Placental epithelial cell (primary cell): ENCODE data around the gene KRT20. TPM values are rescaled to one million over a fixed set of nuclear protein-coding genes. Genes with fewer than 3 reads are reported as not detected.

ENCODE experiments used
- total RNA-seq: library from RNA; depleted of rRNA; stranded (reverse); fragments of >200 nt; gene quantifications from 2 replicates; pipeline ENCODE4 v1.2.3, GENCODE V29; 2012

The KRT20 gene
- not detected in 2 replicates for total RNA-seq

DNA sequence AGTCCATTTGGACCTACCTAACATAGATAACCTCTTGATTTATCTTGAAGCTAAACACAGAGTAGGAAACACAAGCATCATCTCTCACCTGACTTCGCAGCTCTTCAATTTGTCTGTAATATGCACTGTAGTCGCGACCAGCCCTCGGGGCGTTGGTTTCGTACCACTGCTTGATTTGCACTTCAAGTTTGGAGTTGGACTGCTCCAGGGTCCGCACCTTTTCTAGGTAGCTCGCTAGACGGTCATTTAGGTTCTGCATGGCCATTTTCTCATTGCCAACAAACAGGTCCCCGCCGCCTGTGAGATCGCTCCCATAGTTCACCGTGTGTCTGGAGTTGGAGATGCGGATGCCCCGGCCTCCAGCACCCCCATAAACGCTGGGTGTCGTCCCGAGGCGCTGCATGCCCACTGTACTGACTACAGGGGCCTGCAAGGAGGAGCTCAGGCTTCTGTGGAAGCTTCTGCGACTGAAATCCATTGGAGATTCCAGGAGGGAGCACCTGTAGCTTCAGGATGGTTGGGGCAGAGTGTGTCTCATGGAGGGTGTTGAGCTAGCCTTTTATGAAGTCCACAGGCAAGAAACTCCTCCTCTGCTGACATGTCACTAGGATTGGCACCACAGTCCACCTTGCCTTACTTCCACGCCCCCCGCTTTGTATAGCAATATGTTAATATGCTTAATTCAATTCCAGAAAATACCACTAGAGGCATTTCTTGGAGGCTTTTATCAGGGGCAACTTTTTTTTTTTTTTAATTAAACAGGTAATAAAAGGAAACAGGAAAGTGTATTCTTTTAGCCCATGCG is at the start of gene KRT20:
KRT20 (minus strand) TSS at position 535 of the 805 bp plus-strand sequence; CDS start at position 478, 57 bp downstream.

DNA sequence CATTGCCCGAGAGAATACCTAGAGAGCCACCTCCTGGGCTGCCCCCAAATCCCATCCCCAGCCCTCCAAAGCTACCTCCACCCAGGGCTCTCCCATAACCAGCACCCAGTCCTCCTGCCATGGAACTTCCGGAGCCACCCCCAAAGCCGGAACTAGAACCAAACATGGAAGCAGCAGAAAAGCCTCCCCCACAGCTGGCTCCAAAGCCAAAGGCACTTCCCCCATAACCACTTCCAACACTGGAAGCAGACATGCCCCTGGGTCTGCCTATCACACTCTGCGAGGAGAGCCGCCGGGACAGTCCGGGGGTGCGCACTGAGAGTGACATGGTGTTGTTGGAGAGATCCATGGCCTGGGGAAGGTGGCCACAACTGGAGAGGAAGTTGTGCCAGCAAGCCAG is 18.2 kb downstream of the KRT20 start, which contains the start of gene KRT12:
KRT12 (minus strand) TSS at position 386 of the 400 bp plus-strand sequence; CDS start at position 349, 37 bp downstream.

Other genes starting within 250 kb of the KRT20 start
- 94.0 and 121 TPM in 2 replicates for gene SMARCE1, start 237.4 kb downstream of the KRT20 start, total RNA-seq
- gene KRT222, start 220.1 kb downstream of the KRT20 start, total RNA-seq: 1.6 TPM in 2 replicates
- 573 and 600 TPM in 2 replicates for gene KRT24, start 181.5 kb downstream of the KRT20 start, total RNA-seq
- not detected in 2 replicates for gene KRT25, start 129.9 kb downstream of the KRT20 start, total RNA-seq
- gene KRT26, start 113.0 kb downstream of the KRT20 start, total RNA-seq: under 0.01 TPM in 1 of 2 replicates, not detected in the other
- 0.79 TPM in 1 of 2 replicates, not detected in the other for gene KRT27, start 102.7 kb downstream of the KRT20 start, total RNA-seq
- not detected in 2 replicates for gene KRT28, start 85.3 kb downstream of the KRT20 start, total RNA-seq
- gene KRT10, start 62.6 kb downstream of the KRT20 start, total RNA-seq: 5.1 and 9.8 TPM in 2 replicates
- gene KRT12, start 18.0 kb downstream of the KRT20 start, total RNA-seq: not detected in 2 replicates
- gene KRT23, start 52.4 kb upstream of the KRT20 start, total RNA-seq: 0.79 and 1.4 TPM in 2 replicates
- gene KRT39, start 81.7 kb upstream of the KRT20 start, total RNA-seq: not detected in 2 replicates
- not detected in 2 replicates for gene KRT40, start 99.1 kb upstream of the KRT20 start, total RNA-seq
- gene KRTAP3-3, start 108.9 kb upstream of the KRT20 start, total RNA-seq: not detected in 2 replicates
- gene KRTAP3-2, start 114.7 kb upstream of the KRT20 start, total RNA-seq: not detected in 2 replicates
- not detected in 2 replicates for gene KRTAP3-1, start 123.9 kb upstream of the KRT20 start, total RNA-seq
- gene KRTAP1-5, start 142.0 kb upstream of the KRT20 start, total RNA-seq: not detected in 2 replicates
- gene KRTAP1-4, start 145.0 kb upstream of the KRT20 start, total RNA-seq: not detected in 2 replicates
- gene KRTAP1-3, start 149.6 kb upstream of the KRT20 start, total RNA-seq: not detected in 2 replicates
- not detected in 2 replicates for gene KRTAP1-1, start 156.2 kb upstream of the KRT20 start, total RNA-seq
- gene KRTAP2-1, start 162.1 kb upstream of the KRT20 start, total RNA-seq: not detected in 2 replicates
- not detected in 2 replicates for gene KRTAP2-2, start 170.0 kb upstream of the KRT20 start, total RNA-seq
- 2.3 TPM in 1 of 2 replicates, not detected in the other for gene KRTAP2-3, start 174.9 kb upstream of the KRT20 start, total RNA-seq
- gene KRTAP2-4, start 180.6 kb upstream of the KRT20 start, total RNA-seq: not detected in 2 replicates
- gene KRTAP4-7, start 198.9 kb upstream of the KRT20 start, total RNA-seq: not detected in 2 replicates
- not detected in 2 replicates for gene KRTAP4-8, start 212.9 kb upstream of the KRT20 start, total RNA-seq
- gene KRTAP4-16, start 217.0 kb upstream of the KRT20 start, total RNA-seq: not detected in 2 replicates
- gene KRTAP4-9, start 220.1 kb upstream of the KRT20 start, total RNA-seq: not detected in 2 replicates
- not detected in 2 replicates for gene KRTAP4-11, start 233.1 kb upstream of the KRT20 start, total RNA-seq
- gene KRTAP4-12, start 238.9 kb upstream of the KRT20 start, total RNA-seq: not detected in 2 replicates